ENCODE results near the gene PRKN.

- TF ChIP-seq, protein P1, sequence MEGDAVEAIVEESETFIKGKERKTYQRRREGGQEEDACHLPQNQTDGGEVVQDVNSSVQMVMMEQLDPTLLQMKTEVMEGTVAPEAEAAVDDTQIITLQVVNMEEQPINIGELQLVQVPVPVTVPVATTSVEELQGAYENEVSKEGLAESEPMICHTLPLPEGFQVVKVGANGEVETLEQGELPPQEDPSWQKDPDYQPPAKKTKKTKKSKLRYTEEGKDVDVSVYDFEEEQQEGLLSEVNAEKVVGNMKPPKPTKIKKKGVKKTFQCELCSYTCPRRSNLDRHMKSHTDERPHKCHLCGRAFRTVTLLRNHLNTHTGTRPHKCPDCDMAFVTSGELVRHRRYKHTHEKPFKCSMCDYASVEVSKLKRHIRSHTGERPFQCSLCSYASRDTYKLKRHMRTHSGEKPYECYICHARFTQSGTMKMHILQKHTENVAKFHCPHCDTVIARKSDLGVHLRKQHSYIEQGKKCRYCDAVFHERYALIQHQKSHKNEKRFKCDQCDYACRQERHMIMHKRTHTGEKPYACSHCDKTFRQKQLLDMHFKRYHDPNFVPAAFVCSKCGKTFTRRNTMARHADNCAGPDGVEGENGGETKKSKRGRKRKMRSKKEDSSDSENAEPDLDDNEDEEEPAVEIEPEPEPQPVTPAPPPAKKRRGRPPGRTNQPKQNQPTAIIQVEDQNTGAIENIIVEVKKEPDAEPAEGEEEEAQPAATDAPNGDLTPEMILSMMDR (IDR thresholded peaks at IDR 0.05) = no peak
- TF ChIP-seq EP300 (IDR thresholded peaks at IDR 0.05) = no peak
- TF ChIP-seq POLR2A (IDR thresholded peaks at IDR 0.05) = no peak
Measured at GRCh38 chr6:161971043-161971442, 756.5 kb downstream of the PRKN start.
